ENCODE data around the gene PPIE.
"Not testable (repeated sequence)": the region's sequence is repeated elsewhere in the genome, so short reads cannot be mapped to it uniquely, and the experiment has no call there.

- not testable (repeated sequence) for TF ChIP-seq CTCF (conservative IDR thresholded peaks at IDR 0.05; ENCODE audit: low read depth, low read length); ELK1 (IDR thresholded peaks at IDR 0.05; ENCODE audit: borderline replicate concordance, low read depth, low read length); POLR2A (IDR thresholded peaks at IDR 0.05; ENCODE audit: low read depth, low read length); RFX5 (IDR thresholded peaks at IDR 0.05; ENCODE audit: low read depth, low read length); SMC3 (IDR thresholded peaks at IDR 0.05; ENCODE audit: low read depth, low read length); CEBPB (IDR thresholded peaks at IDR 0.05; ENCODE audit: low read depth, low read length); RCOR1 (IDR thresholded peaks at IDR 0.05; ENCODE audit: insufficient replicate concordance, low read length); FOS (IDR thresholded peaks at IDR 0.05; ENCODE audit: low read depth, low read length); BHLHE40 (IDR thresholded peaks at IDR 0.05; ENCODE audit: low read depth, low read length); MAFK (IDR thresholded peaks at IDR 0.05; ENCODE audit: low read depth, low read length); CHD1 (IDR thresholded peaks at IDR 0.05; ENCODE audit: low read depth, low read length); MXI1 (IDR thresholded peaks at IDR 0.05; ENCODE audit: borderline replicate concordance, low read depth, low read length); RAD21 (IDR thresholded peaks at IDR 0.05; ENCODE audit: low read length)
Measured at GRCh38 chr1:39769502-39769901, 30.8 kb downstream of the PPIE start.

All from IMR-90 (cell line).